ENCODE data around the gene OR2M2. TPM values are rescaled to one million over a fixed set of nuclear protein-coding genes. Genes with fewer than 3 reads are reported as not detected.

OR2M2 gene
- total RNA-seq (not detected), polyA plus RNA-seq (not detected)

- no peak for DNase-seq
- no peaks in the 10 kb centered on the region for H3K36me3 ChIP-seq (ENCODE audit: insufficient read depth, low read length)
- no peaks in the 10 kb centered on the region for H3K27me3 ChIP-seq (ENCODE audit: insufficient read depth, low read length, poor library complexity, severe bottlenecking)
- Mint-ChIP-seq H3K27ac (no peak within 1 kb of the TSS), H3K27me3 (peaks cover 0 to 2% of the 10 kb centered on the region in 2 donors), H3K36me3 (no peaks in the 10 kb centered on the region), H3K4me3 (no peak within 1 kb of the TSS), H3K9me3 (peaks cover 0 to 3% (median 0%) of the 10 kb centered on the region in 5 donors), H3K4me1 (no peaks in the 10 kb centered on the region)
- H3K4me3 ChIP-seq (ENCODE audit: low read length), result no peak within 1 kb of the TSS
- no peaks in the 10 kb centered on the region for H3K4me1 ChIP-seq (ENCODE audit: insufficient read depth, low read length)
- POLR2A ChIA-PET, result no interaction called here
- no peaks in the 10 kb centered on the region for H3K9me3 ChIP-seq (ENCODE audit: low read length)
- no peak within 1 kb of the TSS for H3K27ac ChIP-seq (ENCODE audit: low read depth, low read length)
- CTCF ChIA-PET, result no interaction called here
These were observed at the start of gene OR2M2 for GRCh38 chr1:248174521-248174920. TSS of gene OR2M2 (plus strand) at chr1:248174821. CDS start at chr1:248179986, 5,165 bp downstream.

DNA sequence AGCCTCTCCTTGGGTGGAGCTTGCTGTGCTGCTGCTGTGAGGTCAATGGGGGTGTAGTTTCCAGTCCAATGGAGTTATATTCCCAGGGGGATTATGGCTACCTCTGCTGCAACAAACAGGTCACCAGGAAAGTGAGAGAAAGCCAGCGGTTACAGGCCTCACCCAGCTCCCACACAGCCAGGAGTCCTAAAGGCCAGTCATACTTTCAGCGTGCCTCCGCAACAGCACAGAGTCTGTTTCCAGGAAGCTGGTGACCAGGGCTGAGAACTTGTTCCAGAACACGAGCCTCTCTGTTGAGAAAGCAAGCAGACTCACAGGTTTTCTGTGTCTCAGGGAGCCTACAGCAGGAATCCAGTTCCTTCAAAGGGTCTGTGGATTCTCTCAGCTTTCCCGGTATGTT is 47.0 kb upstream of the OR2M2 start:
- Mint-ChIP-seq H3K27ac (no peak overlapping the region), H3K4me1 (no peaks in the 10 kb centered on the region), H3K27me3 (peaks cover 0 to 2% of the 10 kb centered on the region in 2 donors), H3K9me3 (peaks cover 6 to 16% (median 12%) of the 10 kb centered on the region in 5 donors), H3K4me3 (no peak overlapping the region), H3K36me3 (no peaks in the 10 kb centered on the region)
- H3K36me3 ChIP-seq (ENCODE audit: insufficient read depth, low read length), result no peaks in the 10 kb centered on the region
- no peaks in the 10 kb centered on the region for H3K9me3 ChIP-seq (ENCODE audit: low read length)
- no peak overlapping the region for H3K27ac ChIP-seq (ENCODE audit: low read depth, low read length)
- no peak for DNase-seq
- H3K4me1 ChIP-seq (ENCODE audit: insufficient read depth, low read length), result no peaks in the 10 kb centered on the region
- ChIA-PET CTCF (no interaction called here), POLR2A (no interaction called here)
- no peak overlapping the region for H3K4me3 ChIP-seq (ENCODE audit: low read length)
- no peaks in the 10 kb centered on the region for H3K27me3 ChIP-seq (ENCODE audit: insufficient read depth, low read length, poor library complexity, severe bottlenecking)

GRCh38 chr1:248136811-248137210 is 37.8 kb upstream of the OR2M2 start:
- no peaks in the 10 kb centered on the region for H3K27me3 Mint-ChIP-seq
- no peaks in the 10 kb centered on the region for H3K4me1 Mint-ChIP-seq
- ChIA-PET CTCF (no interaction called here), POLR2A (no interaction called here)
- H3K9me3 ChIP-seq (ENCODE audit: low read length), result no peaks in the 10 kb centered on the region
- no peak overlapping the region for H3K4me3 Mint-ChIP-seq
- H3K36me3 Mint-ChIP-seq, result no peaks in the 10 kb centered on the region
- H3K36me3 ChIP-seq (ENCODE audit: insufficient read depth, low read length), result no peaks in the 10 kb centered on the region
- H3K27me3 ChIP-seq (ENCODE audit: insufficient read depth, low read length, poor library complexity, severe bottlenecking), result no peaks in the 10 kb centered on the region
- no peak overlapping the region for H3K27ac ChIP-seq (ENCODE audit: low read depth, low read length)
- DNase-seq, result no peak
- H3K4me1 ChIP-seq (ENCODE audit: insufficient read depth, low read length), result no peaks in the 10 kb centered on the region
- H3K4me3 ChIP-seq (ENCODE audit: low read length), result no peak overlapping the region
- peaks cover 0 to 16% (median 0%) of the 10 kb centered on the region in 5 donors for H3K9me3 Mint-ChIP-seq
- peak overlapping the region in 1 of 8 donors; percentile 43 for H3K27ac Mint-ChIP-seq

DNA sequence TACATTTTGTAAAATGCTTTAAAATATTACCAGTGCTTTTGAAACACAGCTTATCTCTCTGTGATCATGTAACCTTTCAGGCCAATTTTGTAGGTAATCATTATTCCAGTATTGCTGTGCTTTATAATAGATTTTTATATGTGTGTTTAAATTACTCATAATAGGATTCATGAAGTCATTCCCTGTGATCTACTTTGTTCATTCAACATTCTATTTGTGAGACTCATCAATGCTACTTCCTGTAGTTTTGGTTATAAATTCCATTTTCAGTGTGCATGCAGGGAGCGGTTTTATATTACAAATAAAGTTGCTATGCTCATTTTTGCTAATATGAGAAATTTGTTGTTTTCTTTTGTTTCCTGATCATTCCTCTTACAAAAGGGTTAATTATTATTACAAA is 33.8 kb upstream of the OR2M2 start:
- H3K4me1 ChIP-seq (ENCODE audit: insufficient read depth, low read length), result no peaks in the 10 kb centered on the region
- H3K36me3 ChIP-seq (ENCODE audit: insufficient read depth, low read length), result no peaks in the 10 kb centered on the region
- H3K27me3 ChIP-seq (ENCODE audit: insufficient read depth, low read length, poor library complexity, severe bottlenecking), result no peaks in the 10 kb centered on the region
- Mint-ChIP-seq H3K36me3 (no peaks in the 10 kb centered on the region), H3K27ac (no peak overlapping the region), H3K9me3 (peaks cover 0 to 5% (median 2%) of the 10 kb centered on the region in 5 donors), H3K4me1 (no peaks in the 10 kb centered on the region), H3K27me3 (peaks cover 0 to 1% of the 10 kb centered on the region in 2 donors), H3K4me3 (no peak overlapping the region)
- no peak overlapping the region for H3K27ac ChIP-seq (ENCODE audit: low read depth, low read length)
- H3K9me3 ChIP-seq (ENCODE audit: low read length), result no peaks in the 10 kb centered on the region
- ChIA-PET CTCF (no interaction called here), POLR2A (no interaction called here)
- no peak overlapping the region for H3K4me3 ChIP-seq (ENCODE audit: low read length)
- no peak for DNase-seq

DNA sequence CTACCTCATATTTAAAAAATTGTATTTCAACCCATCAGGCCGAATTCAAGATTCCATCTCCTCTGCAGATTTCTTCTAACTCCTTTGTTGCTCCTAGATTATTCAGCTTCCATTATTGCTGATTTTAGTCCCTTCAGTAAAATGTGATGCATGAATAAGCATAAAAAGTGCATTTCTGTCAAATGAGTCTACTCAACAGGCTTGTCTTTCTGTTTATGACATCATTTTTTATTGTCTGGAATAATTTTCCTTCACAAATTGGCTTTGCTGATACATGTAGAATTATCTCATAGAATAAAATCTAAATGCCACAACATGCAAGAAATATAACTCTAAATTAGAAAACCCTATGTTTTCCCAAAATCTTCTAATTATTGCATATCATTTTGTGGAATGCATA is 31.3 kb upstream of the OR2M2 start:
- no peaks in the 10 kb centered on the region for H3K27me3 ChIP-seq (ENCODE audit: insufficient read depth, low read length, poor library complexity, severe bottlenecking)
- H3K27me3 Mint-ChIP-seq, result peaks cover 0 to 1% of the 10 kb centered on the region in 2 donors
- H3K9me3 Mint-ChIP-seq, result peaks cover 2 to 10% (median 4%) of the 10 kb centered on the region in 5 donors
- H3K4me1 Mint-ChIP-seq, result no peaks in the 10 kb centered on the region
- H3K9me3 ChIP-seq (ENCODE audit: low read length), result no peaks in the 10 kb centered on the region
- H3K4me3 ChIP-seq (ENCODE audit: low read length), result no peak overlapping the region
- no peak overlapping the region for H3K4me3 Mint-ChIP-seq
- H3K27ac Mint-ChIP-seq, result no peak overlapping the region
- H3K36me3 Mint-ChIP-seq, result no peaks in the 10 kb centered on the region
- H3K36me3 ChIP-seq (ENCODE audit: insufficient read depth, low read length), result no peaks in the 10 kb centered on the region
- ChIA-PET CTCF (no interaction called here), POLR2A (no interaction called here)
- no peaks in the 10 kb centered on the region for H3K4me1 ChIP-seq (ENCODE audit: insufficient read depth, low read length)
- no peak overlapping the region for H3K27ac ChIP-seq (ENCODE audit: low read depth, low read length)
- DNase-seq, result no peak

GRCh38 chr1:248144513-248145198 is 30.0 kb upstream of the OR2M2 start, which contains the start of gene OR2M5:
TSS of gene OR2M5 (plus strand) at chr1:248145148. CDS start at chr1:248145148, 0 bp downstream.
- Histone ChIP-seq H3K27me3 (ENCODE audit: insufficient read depth, low read length, poor library complexity, severe bottlenecking) (no peaks in the 10 kb centered on the region), H3K9me3 (ENCODE audit: low read length) (no peaks in the 10 kb centered on the region), H3K4me3 (ENCODE audit: low read length) (no peak within 1 kb of the TSS), H3K36me3 (ENCODE audit: insufficient read depth, low read length) (no peaks in the 10 kb centered on the region), H3K4me1 (ENCODE audit: insufficient read depth, low read length) (no peaks in the 10 kb centered on the region), H3K27ac (ENCODE audit: low read depth, low read length) (no peak within 1 kb of the TSS)
- no peak for DNase-seq
- POLR2A ChIA-PET, result no interaction called here
- CTCF ChIA-PET, result no interaction called here
- H3K4me3 Mint-ChIP-seq, result no peak within 1 kb of the TSS
- H3K36me3 Mint-ChIP-seq, result no peaks in the 10 kb centered on the region
- H3K27ac Mint-ChIP-seq, result no peak within 1 kb of the TSS
- H3K27me3 Mint-ChIP-seq, result peaks cover 0 to 1% of the 10 kb centered on the region in 2 donors
- peaks cover 2 to 13% (median 5%) of the 10 kb centered on the region in 5 donors for H3K9me3 Mint-ChIP-seq
- H3K4me1 Mint-ChIP-seq, result no peaks in the 10 kb centered on the region

DNA sequence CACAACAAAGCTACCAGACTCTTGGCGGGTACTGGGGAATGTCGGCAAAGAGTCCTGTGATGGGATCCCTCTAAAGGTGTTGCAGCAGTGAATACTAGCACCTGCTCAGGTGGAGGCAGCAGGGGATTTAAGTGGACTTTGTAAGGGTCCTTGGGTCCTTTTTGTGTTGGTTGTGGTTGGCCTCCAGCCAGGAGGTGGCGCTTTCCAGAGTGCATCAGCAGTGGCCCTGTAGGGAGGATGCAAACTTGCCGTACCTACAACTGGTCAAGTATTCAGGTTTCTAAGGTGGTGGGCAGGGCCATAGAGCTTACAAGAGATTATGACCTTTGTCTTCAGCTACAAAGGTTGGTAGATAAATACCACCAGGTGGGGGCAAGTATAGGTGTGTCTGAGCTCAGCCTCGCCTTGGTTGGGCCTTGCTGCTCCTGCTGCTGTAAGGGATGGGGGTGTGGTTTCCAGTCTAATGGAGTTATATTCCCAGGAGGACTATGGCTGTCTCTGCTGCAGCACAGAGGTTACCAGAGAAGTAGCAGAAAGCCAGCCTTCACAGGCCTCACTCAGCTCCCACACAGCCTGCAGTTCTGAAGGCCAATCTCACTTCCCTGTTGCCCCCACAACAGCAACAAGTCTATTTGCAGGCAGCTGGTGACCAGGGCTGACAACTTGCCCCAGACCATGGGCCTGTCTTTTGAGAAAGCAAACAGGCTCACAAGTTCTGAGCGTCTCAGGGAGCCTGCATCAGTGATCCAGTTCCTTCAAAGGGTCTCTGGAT is 22.4 kb upstream of the OR2M2 start:
- H3K4me3 ChIP-seq (ENCODE audit: low read length), result no peak overlapping the region
- no peak for DNase-seq
- no peak overlapping the region for H3K27ac ChIP-seq (ENCODE audit: low read depth, low read length)
- no peaks in the 10 kb centered on the region for H3K36me3 ChIP-seq (ENCODE audit: insufficient read depth, low read length)
- no peaks in the 10 kb centered on the region for H3K27me3 ChIP-seq (ENCODE audit: insufficient read depth, low read length, poor library complexity, severe bottlenecking)
- Mint-ChIP-seq H3K4me1 (no peaks in the 10 kb centered on the region), H3K27ac (peak overlapping the region in 1 of 8 donors; percentile 13), H3K36me3 (no peaks in the 10 kb centered on the region), H3K27me3 (no peaks in the 10 kb centered on the region), H3K9me3 (peaks cover 0 to 8% (median 5%) of the 10 kb centered on the region in 5 donors), H3K4me3 (no peak overlapping the region)
- no peaks in the 10 kb centered on the region for H3K9me3 ChIP-seq (ENCODE audit: low read length)
- ChIA-PET CTCF (no interaction called here), POLR2A (no interaction called here)
- no peaks in the 10 kb centered on the region for H3K4me1 ChIP-seq (ENCODE audit: insufficient read depth, low read length)

GRCh38 chr1:248155927-248156326 is 18.7 kb upstream of the OR2M2 start:
- Histone ChIP-seq H3K27me3 (ENCODE audit: insufficient read depth, low read length, poor library complexity, severe bottlenecking) (no peaks in the 10 kb centered on the region), H3K4me1 (ENCODE audit: insufficient read depth, low read length) (no peaks in the 10 kb centered on the region), H3K27ac (ENCODE audit: low read depth, low read length) (no peak overlapping the region), H3K36me3 (ENCODE audit: insufficient read depth, low read length) (no peaks in the 10 kb centered on the region), H3K4me3 (ENCODE audit: low read length) (no peak overlapping the region), H3K9me3 (ENCODE audit: low read length) (no peaks in the 10 kb centered on the region)
- DNase-seq, result no peak
- Mint-ChIP-seq H3K9me3 (peaks cover 0 to 2% (median 0%) of the 10 kb centered on the region in 5 donors), H3K27ac (no peak overlapping the region), H3K36me3 (no peaks in the 10 kb centered on the region), H3K4me1 (no peaks in the 10 kb centered on the region), H3K4me3 (no peak overlapping the region), H3K27me3 (no peaks in the 10 kb centered on the region)
- ChIA-PET CTCF (no interaction called here), POLR2A (no interaction called here)

All from CD8-positive, alpha-beta memory T cell (primary cell).